GM12878 (cell line): ENCODE data around the gene NEO1. TPM values are rescaled to one million over a fixed set of nuclear protein-coding genes. Genes with fewer than 3 reads are reported as not detected.

Source experiments
- ATAC-seq: fragments of 200-7000 bp; cut with Tn5 transposase; 3 replicates; pipeline ENCODE4 v1.9.1; 2020; ENCODE audit warnings: mild to moderate bottlenecking, moderate library complexity
- BruUV-seq: library from RNA; stranded (reverse); fragments of 400-500 nt; replicated peaks from 2 replicates; lab custom pipeline; 2021; lab: Mats Ljungman, UMichigan
- CTCF ChIA-PET: fragments of 300-600 bp; sonication (Branson Sonifier 250); formaldehyde crosslinking; extraction: SDS; loops from one replicate; lab custom pipeline; 2021; ENCODE audit warnings: inconsistent platforms; lab: Yijun Ruan, JAX
- POLR2A ChIA-PET: fragments of 350-600 bp; formaldehyde crosslinking; extraction: SDS; loops from one replicate; lab custom pipeline; 2021; ENCODE audit warnings: inconsistent platforms; lab: Charles Lee
- RAD21 ChIA-PET: fragments of 300-600 bp; sonication (Branson Sonifier 250); formaldehyde crosslinking; loops from one replicate; lab custom pipeline; 2023; ENCODE audit warnings: antibody characterized with exemption; ENCODE audit not compliant: unreplicated experiment; lab: Charles Lee
- SMC1A ChIA-PET: fragments of 300-600 bp; sonication (Branson Sonifier 250); formaldehyde crosslinking; loops from one replicate; lab custom pipeline; 2023; ENCODE audit not compliant: unreplicated experiment, uncharacterized antibody; lab: Charles Lee
- DNase-seq: peaks from one replicate; pipeline ENCODE4 v3.0.0-alpha.2; 2011; ENCODE audit warnings: low read depth, low spot score
- FAIRE-seq: peaks from 3 replicates; lab custom pipeline; 2011; peaks lifted over from hg19 to GRCh38; lab: Jason Lieb, UNC
- H2AFZ ChIP-seq: 2 replicates; pipeline ENCODE4 v1.6.0; 2011; ENCODE audit warnings: low read depth, low read length, control low read depth; ENCODE audit not compliant: control insufficient read depth
- H3K27ac ChIP-seq: 2 replicates; pipeline ENCODE4 v1.5.1; 2011; ENCODE audit warnings: control low read depth; ENCODE audit not compliant: control insufficient read depth, insufficient read depth
- H3K27me3 ChIP-seq, 2 experiments: replicated peaks in 1 of 2; 2 replicates each; pipeline versions ENCODE4 v1.6.0 to v1.6.1; 2011; ENCODE audit warnings: low read length in 1 of 2; ENCODE audit not compliant: control insufficient read depth in 2 of 2, insufficient read depth in 2 of 2
- H3K36me3 ChIP-seq, 2 experiments: 2 replicates each; pipeline ENCODE4 v1.5.1; 2011; ENCODE audit warnings: low read length in 1 of 2; ENCODE audit not compliant: control insufficient read depth in 2 of 2, insufficient read depth in 2 of 2
- H3K4me1 ChIP-seq: 2 replicates; pipeline ENCODE4 v1.6.1; 2011; ENCODE audit warnings: mild to moderate bottlenecking, low read length, moderate library complexity, mixed read lengths; ENCODE audit not compliant: control insufficient read depth, insufficient read depth
- H3K4me2 ChIP-seq: 2 replicates; pipeline ENCODE4 v1.6.0; 2011; ENCODE audit warnings: control low read depth; ENCODE audit not compliant: control insufficient read depth, insufficient read depth
- H3K4me3 ChIP-seq: fragments of 200-600 bp; sonication (generic); 2 replicates; pipeline ENCODE4 v1.5.1; 2016
- H3K79me2 ChIP-seq: 2 replicates; pipeline ENCODE4 v1.6.0; 2011; ENCODE audit warnings: low read length; ENCODE audit not compliant: control insufficient read depth, insufficient read depth
- H3K9ac ChIP-seq: 2 replicates; pipeline ENCODE4 v1.8.0; 2011; ENCODE audit warnings: low read length, control low read depth, mixed read lengths; ENCODE audit not compliant: control insufficient read depth, insufficient read depth
- H3K9me3 ChIP-seq: replicated peaks from 3 replicates; pipeline ENCODE4 v1.5.1; 2011; ENCODE audit warnings: mild to moderate bottlenecking, low read length; ENCODE audit not compliant: control insufficient read depth, insufficient read depth
- H4K20me1 ChIP-seq: 2 replicates; pipeline ENCODE4 v1.6.0; 2011; ENCODE audit not compliant: control insufficient read depth, insufficient read depth
- BHLHE40 ChIP-seq, 2 experiments: fragments of 450-650 bp in 1 of 2; IDR thresholded peaks; 2 replicates each; pipeline ENCODE4 v1.6.1; 2011 to 2017; ENCODE audit warnings: low read depth in 2 of 2, borderline replicate concordance in 1 of 2, improper control_type of control experiment in 1 of 2, low read length in 1 of 2, mild to moderate bottlenecking in 1 of 2
- CBX3 ChIP-seq: fragments of 200-600 bp; sonication (generic); IDR thresholded peaks from 2 replicates; pipeline ENCODE4 v1.6.1; 2016; ENCODE audit warnings: low read depth, borderline replicate concordance
- CHD4 ChIP-seq: fragments of 200-600 bp; sonication (generic); IDR thresholded peaks from 2 replicates; pipeline ENCODE4 v1.6.1; 2016; ENCODE audit warnings: mild to moderate bottlenecking
- PAX5 ChIP-seq: IDR thresholded peaks from 2 replicates; pipeline ENCODE4 v1.6.1; 2011; ENCODE audit warnings: low read depth, low read length, borderline replicate concordance
- RB1 ChIP-seq: fragments of 450-650 bp; formaldehyde crosslinking; IDR thresholded peaks from 2 replicates; pipeline ENCODE4 v1.6.1; 2017; ENCODE audit warnings: mild to moderate bottlenecking, borderline replicate concordance
- TAF1 ChIP-seq: IDR thresholded peaks from 2 replicates; pipeline ENCODE4 v1.6.1; 2011; ENCODE audit warnings: mild to moderate bottlenecking, low read depth, low read length, borderline replicate concordance
- WGBS: methylation state at CpG from one replicate; pipeline ENCODE4 v1.1.6; 2016; ENCODE audit warnings: low lambda C conversion rate; ENCODE audit not compliant: insufficient replicate concordance, insufficient coverage; ENCODE audit errors: missing lambda C conversion rate; 5-methylcytosine and 5-hydroxymethylcytosine counted together
- in situ Hi-C: fragments of 300-500 bp; cut with MboI; formaldehyde crosslinking; loops from 9 replicates; pipeline ENCODE4 v1.14.3; 2018; ENCODE audit warnings: mixed read lengths
- intact Hi-C: fragments of 100-400 bp; cut with micrococcal nuclease; formaldehyde crosslinking; loops from one replicate; pipeline ENCODE4 v1.14.2; 2022; ENCODE audit not compliant: unreplicated experiment
- polyA plus RNA-seq, 11 experiments: library from polyadenylated mRNA; depleted of rRNA in 4 of 11; unstranded in 6 of 11; stranded (reverse) in 5 of 11; fragments of >200 nt; fragmentation: Nextera tagmentation in 4 of 11; fragmentation: Illumina TruSeq in 1 of 11; extraction: Ambion mirVana in 4 of 11; extraction: Trizol in 1 of 11; gene quantifications; 1 replicate in 1 of 11; 2 replicates in 10 of 11; pipeline versions ENCODE4 v1.2.1 to v1.2.3, GENCODE V29; 2011 to 2016; ENCODE audit warnings: inconsistent platforms in 2 of 11, missing spikeins in 2 of 11, low read depth in 1 of 11
- total RNA-seq, 4 experiments: library from RNA; depleted of rRNA in 3 of 4; stranded (reverse); fragments of >200 nt in 3 of 4; fragmentation: Illumina TruSeq in 1 of 4; extraction: Trizol in 1 of 4; gene quantifications; 2 replicates each; pipeline versions ENCODE4 v1.2.1 to v1.2.3, GENCODE V29; 2013 to 2021
- TF ChIP-seq, protein P1 (sequence below), 3 experiments: IDR thresholded peaks in 2 of 3; conservative IDR thresholded peaks in 1 of 3; 2 replicates each; pipeline ENCODE4 v1.5.1; 2011; ENCODE audit warnings: low read depth in 3 of 3, low read length in 3 of 3, mild to moderate bottlenecking in 3 of 3, control low read depth in 2 of 3, moderate library complexity in 2 of 3, inconsistent platforms in 1 of 3, mixed read lengths in 1 of 3; ENCODE audit not compliant: control insufficient read depth in 2 of 3, insufficient read depth in 1 of 3; ENCODE audit errors: extremely low read depth in 1 of 3
- TF ChIP-seq, protein P2 (sequence below): fragments of 450-650 bp; IDR thresholded peaks from 2 replicates; pipeline ENCODE4 v1.6.1; 2017; ENCODE audit warnings: borderline replicate concordance
- TF ChIP-seq, protein P3 (sequence below): fragments of 450-650 bp; IDR thresholded peaks from 2 replicates; pipeline ENCODE4 v1.6.1; 2017; ENCODE audit warnings: mild to moderate bottlenecking, moderate library complexity
- TF ChIP-seq, protein P4 (sequence below): IDR thresholded peaks from 2 replicates; pipeline ENCODE4 v1.6.1; 2012; ENCODE audit warnings: low read length, inconsistent platforms

Gene NEO1
- total and polyA plus RNA-seq, 10 of the 15 experiments (the other 5 are each of a cell fraction or from before 2014, with no cell fraction given) = 0.03 to 2.0 (median 0.32) TPM

DNA sequence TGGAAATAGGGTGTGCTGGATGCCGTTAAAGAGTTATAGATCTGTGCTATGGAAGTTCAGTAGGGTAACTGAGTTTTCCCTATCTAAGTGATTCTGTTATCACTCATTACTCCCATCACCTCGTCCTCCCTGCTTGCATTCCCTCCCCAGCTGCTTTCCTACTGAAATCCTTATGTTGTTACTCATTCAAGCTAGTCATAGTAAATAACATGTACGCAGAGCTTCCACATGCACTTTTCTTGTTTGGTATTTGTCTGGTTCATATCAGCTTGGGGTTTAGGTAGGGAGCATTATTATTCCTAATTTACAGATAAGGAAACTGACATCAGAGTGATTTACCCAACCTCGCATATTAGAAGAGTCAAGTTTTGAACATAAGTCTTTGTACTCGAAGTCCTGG, 181.4 kb downstream of the NEO1 start:
- H3K27ac ChIP-seq = no peak overlapping the region
- no peaks in the 10 kb centered on the region for H3K4me1 ChIP-seq
- DNase-seq (no peak), FAIRE-seq (no peak), ATAC-seq (no peak)
- H3K4me2 ChIP-seq = no peak overlapping the region
- H2AFZ ChIP-seq = no peak overlapping the region
- H3K9ac ChIP-seq = no peak overlapping the region
- H3K9me3 ChIP-seq = no peaks in the 10 kb centered on the region
- 67% methylated on average over 5 of the region's 5 CpGs for WGBS
- ChIA-PET RAD21 (no interaction called here), SMC1A (no interaction called here), CTCF (interaction anchor here (2.1 kb wide), 1 partner anchor 10 kb away, joined by 5 read pairs; no protein-coding TSS in a partner anchor), POLR2A (no interaction called here)
- in situ Hi-C loops = no loop called here
- H3K36me3 ChIP-seq = no peaks in the 10 kb centered on the region
- intact Hi-C loops = no loop called here
- no peaks in the 10 kb centered on the region; a peak in 1 of 4 replicates for H3K27me3 ChIP-seq
- TF ChIP-seq, protein P1, sequence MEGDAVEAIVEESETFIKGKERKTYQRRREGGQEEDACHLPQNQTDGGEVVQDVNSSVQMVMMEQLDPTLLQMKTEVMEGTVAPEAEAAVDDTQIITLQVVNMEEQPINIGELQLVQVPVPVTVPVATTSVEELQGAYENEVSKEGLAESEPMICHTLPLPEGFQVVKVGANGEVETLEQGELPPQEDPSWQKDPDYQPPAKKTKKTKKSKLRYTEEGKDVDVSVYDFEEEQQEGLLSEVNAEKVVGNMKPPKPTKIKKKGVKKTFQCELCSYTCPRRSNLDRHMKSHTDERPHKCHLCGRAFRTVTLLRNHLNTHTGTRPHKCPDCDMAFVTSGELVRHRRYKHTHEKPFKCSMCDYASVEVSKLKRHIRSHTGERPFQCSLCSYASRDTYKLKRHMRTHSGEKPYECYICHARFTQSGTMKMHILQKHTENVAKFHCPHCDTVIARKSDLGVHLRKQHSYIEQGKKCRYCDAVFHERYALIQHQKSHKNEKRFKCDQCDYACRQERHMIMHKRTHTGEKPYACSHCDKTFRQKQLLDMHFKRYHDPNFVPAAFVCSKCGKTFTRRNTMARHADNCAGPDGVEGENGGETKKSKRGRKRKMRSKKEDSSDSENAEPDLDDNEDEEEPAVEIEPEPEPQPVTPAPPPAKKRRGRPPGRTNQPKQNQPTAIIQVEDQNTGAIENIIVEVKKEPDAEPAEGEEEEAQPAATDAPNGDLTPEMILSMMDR (IDR thresholded peaks at IDR 0.05 in 2 of 3, conservative IDR thresholded peaks at IDR 0.05 in 1 of 3; ENCODE audit: control insufficient read depth in 2 of 3, extremely low read depth in 1 of 3, insufficient read depth in 1 of 3, low read depth in 3 of 3, low read length in 3 of 3) = no peak
- TF ChIP-seq BHLHE40 (IDR thresholded peaks at IDR 0.05; ENCODE audit: borderline replicate concordance in 1 of 2, low read depth in 2 of 2, low read length in 1 of 2) (no peak), CBX3 (no peak), TAF1 (no peak), RB1 (no peak), PAX5 (no peak), CHD4 (no peak)
- TF ChIP-seq, protein P2, sequence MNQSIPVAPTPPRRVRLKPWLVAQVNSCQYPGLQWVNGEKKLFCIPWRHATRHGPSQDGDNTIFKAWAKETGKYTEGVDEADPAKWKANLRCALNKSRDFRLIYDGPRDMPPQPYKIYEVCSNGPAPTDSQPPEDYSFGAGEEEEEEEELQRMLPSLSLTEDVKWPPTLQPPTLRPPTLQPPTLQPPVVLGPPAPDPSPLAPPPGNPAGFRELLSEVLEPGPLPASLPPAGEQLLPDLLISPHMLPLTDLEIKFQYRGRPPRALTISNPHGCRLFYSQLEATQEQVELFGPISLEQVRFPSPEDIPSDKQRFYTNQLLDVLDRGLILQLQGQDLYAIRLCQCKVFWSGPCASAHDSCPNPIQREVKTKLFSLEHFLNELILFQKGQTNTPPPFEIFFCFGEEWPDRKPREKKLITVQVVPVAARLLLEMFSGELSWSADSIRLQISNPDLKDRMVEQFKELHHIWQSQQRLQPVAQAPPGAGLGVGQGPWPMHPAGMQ = no peak
- TF ChIP-seq, protein P3, sequence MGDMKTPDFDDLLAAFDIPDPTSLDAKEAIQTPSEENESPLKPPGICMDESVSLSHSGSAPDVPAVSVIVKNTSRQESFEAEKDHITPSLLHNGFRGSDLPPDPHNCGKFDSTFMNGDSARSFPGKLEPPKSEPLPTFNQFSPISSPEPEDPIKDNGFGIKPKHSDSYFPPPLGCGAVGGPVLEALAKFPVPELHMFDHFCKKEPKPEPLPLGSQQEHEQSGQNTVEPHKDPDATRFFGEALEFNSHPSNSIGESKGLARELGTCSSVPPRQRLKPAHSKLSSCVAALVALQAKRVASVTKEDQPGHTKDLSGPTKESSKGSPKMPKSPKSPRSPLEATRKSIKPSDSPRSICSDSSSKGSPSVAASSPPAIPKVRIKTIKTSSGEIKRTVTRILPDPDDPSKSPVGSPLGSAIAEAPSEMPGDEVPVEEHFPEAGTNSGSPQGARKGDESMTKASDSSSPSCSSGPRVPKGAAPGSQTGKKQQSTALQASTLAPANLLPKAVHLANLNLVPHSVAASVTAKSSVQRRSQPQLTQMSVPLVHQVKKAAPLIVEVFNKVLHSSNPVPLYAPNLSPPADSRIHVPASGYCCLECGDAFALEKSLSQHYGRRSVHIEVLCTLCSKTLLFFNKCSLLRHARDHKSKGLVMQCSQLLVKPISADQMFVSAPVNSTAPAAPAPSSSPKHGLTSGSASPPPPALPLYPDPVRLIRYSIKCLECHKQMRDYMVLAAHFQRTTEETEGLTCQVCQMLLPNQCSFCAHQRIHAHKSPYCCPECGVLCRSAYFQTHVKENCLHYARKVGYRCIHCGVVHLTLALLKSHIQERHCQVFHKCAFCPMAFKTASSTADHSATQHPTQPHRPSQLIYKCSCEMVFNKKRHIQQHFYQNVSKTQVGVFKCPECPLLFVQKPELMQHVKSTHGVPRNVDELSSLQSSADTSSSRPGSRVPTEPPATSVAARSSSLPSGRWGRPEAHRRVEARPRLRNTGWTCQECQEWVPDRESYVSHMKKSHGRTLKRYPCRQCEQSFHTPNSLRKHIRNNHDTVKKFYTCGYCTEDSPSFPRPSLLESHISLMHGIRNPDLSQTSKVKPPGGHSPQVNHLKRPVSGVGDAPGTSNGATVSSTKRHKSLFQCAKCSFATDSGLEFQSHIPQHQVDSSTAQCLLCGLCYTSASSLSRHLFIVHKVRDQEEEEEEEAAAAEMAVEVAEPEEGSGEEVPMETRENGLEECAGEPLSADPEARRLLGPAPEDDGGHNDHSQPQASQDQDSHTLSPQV = no peak
- TF ChIP-seq, protein P4, sequence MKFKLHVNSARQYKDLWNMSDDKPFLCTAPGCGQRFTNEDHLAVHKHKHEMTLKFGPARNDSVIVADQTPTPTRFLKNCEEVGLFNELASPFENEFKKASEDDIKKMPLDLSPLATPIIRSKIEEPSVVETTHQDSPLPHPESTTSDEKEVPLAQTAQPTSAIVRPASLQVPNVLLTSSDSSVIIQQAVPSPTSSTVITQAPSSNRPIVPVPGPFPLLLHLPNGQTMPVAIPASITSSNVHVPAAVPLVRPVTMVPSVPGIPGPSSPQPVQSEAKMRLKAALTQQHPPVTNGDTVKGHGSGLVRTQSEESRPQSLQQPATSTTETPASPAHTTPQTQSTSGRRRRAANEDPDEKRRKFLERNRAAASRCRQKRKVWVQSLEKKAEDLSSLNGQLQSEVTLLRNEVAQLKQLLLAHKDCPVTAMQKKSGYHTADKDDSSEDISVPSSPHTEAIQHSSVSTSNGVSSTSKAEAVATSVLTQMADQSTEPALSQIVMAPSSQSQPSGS = no peak
- no peaks in the 10 kb centered on the region for H4K20me1 ChIP-seq
- H3K79me2 ChIP-seq = no peaks in the 10 kb centered on the region
- H3K4me3 ChIP-seq = no peak overlapping the region
- BruUV-seq = no TSS peak
